RCC 7860 (cell line): Measurements from ENCODE around the gene LRRC28.

Source experiments
- DNase-seq: peaks from one replicate; pipeline ENCODE4 v3.0.0-alpha.2; 2015; ENCODE audit warnings: low spot score
- FAIRE-seq: peaks from 2 replicates; lab custom pipeline; 2012; peaks lifted over from hg19 to GRCh38; lab: Jason Lieb, UNC

LRRC28 gene

DNA sequence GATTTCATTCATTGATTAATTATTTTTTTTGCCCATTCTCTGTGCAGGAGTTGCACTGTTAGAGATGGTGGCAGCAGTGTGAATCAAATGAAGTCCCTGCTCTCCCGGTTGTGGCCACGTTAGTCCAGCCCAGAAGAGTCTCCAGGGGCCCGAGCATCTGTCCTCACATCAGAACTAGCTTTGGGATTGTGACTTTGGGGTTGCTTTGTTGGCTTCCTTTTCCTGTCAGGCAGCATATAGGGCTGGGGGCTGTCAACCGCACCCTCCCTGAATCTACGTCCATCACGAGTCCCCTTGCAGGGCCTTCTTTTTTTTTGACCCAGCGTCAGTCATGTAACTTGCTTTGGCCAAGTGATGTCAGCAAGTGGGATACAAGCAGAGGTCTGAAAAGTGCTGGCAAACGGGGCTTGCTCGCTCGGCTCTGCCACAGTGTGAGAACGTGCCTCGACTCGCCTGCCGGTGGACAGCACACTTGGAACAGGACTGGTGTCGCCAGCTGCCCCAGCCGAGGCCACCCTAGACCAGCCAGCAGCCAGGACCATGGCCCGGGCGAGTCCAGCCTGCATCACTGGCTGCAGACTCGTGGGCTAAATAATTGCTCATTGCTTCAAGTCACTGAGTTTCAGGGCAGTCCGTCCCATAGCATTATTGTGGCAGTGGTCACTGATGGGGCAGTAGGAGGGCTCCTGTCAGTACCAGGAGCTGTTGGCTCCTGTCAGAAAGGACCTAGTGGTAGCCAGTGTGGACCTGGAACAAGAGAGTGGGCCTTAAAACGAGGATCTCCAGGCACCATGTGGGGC lies 162.9 kb downstream of the LRRC28 start:
- FAIRE-seq: no peak

DNA sequence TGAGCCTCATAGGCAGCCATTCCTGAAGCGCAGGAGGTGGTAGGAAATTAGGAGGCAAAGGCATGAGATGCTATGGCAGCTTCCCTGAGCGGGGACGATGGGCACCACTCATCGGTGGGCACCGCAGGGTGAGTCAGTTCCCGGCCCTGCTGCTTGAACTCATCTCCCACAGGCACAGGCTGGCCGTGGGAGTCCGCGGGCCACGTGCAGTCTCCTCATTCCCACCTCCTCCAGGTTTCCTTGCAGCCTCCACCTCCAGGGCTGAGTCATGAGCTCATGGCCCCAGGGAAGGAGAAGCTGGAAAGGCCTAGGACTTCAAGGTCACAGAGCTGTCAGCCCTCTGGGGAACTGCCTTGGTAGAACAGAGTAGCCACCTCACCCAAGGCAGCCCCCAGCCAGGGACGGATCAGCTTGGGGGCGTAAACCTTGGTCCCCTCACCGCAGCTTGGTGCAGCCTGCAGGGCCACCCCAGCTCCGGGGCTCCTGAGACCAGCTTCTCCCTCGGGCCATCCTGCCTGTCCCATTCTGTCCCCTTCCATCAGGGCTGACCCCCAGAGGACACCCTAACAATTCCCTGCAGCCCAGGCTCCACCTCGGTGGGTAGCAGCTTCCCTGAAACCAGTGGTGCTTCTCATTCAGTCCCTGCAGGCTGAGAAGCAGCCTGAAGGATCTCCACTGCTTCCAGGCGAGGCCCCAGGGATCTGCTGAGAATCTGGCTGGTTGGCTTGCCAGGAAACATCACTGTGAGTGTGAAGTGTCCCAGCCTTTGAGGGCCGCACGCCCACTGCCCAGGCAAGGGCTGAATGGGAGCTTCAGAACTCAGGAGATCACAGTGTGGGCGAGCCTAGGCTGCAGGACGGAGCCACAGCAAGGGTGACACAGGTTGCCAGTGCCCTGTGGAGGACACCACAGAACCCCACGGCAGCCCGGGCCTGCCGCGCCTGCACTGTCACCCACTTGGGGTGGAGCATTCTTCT lies 163.8 kb downstream of the LRRC28 start:
- FAIRE-seq (no peak), DNase-seq (no peak)

More for the DNA sequence above, 162.9 kb downstream of the LRRC28 start:
- no peak for DNase-seq

DNA sequence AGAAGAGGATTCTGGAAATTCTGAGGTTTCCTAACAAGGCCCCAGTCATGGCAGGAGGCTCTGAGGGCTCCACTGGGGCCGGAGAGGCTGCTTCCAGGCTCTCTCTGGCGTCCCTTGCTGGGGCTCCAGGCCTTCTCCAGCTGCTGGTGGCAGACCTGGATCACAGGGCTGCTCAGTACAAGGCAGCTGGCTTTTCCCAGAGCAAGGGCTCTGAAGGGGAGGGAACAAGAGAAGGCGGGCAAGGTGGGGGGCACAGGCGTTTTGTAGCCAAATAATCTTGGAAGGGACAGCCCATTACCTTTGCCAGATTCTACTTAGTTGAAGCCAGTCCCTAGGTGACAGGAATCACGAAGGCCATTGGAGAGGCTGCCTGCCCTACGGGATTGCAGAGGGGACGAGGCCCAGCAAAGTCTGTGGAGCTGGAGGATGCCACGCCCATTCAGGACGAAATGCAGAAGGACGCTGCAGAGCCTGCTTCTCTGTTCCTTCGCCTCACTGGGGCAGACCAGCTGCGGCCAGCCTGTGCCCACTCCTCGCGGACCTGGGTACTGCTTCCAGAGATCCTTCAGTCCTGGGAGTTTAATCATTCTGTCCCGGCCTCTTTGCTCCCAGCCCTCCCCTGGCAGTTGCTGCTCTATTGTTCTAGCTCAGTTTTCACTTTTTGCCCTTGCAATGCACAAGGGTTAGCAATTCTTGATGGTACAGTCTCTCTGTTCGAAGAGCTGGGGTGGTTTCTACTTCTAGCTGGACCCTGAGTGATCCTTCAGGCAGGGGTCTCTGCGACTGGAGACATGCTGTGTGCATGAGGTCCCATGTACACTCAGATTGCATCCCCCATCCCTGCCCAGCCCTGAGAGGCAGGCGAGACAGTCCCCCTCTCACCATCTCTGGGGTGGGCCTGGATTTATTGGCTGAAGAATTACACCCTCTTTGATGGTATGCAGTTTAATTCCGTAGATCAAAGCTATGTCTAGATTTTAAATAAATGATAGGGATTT lies 165.2 kb downstream of the LRRC28 start:
- no peak for DNase-seq
- no peak for FAIRE-seq

DNA sequence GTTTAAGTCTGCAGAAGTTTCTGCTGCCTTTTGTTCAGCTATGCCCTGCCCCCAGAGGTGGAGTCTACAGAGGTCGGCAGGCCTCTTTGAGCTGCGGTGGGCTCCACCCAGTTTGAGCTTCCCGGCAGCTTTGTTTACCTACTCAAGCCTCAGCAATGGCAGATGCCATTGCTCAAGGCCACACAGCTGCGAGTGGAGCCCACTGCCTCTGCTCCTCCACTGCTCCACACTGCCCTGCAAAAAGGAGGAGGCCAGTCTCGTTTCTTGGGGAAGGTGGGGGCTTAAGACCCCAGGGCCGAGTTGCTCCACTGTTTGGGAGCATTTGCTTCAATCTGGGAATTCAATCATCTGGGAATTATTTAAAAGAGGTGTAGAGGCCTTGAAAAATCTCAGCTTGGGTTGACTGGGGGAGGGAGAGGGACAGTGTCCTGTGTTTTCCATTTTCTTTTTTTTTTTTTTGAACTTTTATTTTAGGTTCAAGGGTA lies 169.9 kb downstream of the LRRC28 start:
- no peak for FAIRE-seq
- no peak for DNase-seq

DNA sequence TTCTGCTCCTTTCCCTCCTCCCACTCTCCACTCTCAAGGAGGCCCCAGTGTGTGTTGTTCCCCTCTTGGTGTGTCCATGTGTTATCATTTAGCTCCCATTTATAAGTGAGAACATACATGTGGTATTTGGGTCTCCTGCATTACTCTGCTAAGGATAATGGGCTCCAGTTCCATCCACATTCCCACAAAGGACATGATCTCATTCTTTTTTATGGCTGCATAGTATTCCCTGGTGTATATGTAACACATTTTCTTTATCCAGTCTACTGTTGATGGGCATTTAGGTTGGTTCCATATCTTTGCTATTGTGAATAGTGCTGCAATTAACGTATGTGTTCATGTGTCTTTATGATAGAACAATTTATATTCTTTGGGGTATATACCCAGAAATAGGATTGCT lies 170.5 kb downstream of the LRRC28 start:
- DNase-seq (no peak), FAIRE-seq (no peak)

DNA sequence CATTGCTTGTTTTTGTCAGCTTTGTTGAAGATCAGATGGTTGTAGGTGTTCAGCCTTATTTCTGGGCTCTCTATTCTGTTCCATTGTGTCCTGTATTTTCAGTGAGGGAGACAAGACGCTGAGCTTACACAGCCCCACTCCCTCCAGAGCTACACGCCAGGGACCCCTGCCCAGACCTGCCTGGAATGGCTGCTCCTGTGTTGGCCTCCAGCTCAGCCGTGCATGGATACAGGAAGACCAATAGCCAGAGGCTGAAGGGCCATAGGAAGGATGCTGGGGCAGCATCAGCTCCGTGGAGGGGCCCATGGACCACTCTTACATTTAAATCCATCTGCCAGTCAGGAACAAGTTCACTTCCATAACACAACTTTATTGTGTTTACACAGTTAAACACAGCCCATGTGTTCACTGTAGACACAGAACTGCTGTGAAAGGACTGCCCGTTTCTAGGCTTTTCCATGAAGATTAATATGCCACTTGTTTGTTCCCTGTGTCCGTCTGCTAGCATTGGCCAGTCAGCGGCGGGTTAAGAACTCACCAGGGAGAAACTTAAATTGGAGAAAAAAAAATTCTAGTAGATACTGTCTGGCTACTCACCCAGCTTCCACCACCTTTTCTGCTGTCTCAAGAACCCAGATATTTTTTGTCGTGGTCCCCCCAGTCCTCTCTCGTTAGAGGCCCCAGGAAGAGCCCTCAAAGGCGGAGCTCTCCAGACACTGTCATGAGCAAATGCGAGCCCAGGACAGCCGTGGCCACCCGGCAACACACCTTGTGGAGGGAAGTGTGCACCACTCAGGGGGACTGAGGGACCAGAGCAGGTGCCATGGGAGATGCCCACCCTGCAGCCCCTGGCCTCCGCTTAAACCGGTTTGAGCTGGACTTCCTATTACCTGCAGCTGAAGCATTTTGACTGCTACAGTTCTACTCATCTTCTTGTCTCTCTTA lies 172.2 kb downstream of the LRRC28 start:
- no peak for DNase-seq

DNA sequence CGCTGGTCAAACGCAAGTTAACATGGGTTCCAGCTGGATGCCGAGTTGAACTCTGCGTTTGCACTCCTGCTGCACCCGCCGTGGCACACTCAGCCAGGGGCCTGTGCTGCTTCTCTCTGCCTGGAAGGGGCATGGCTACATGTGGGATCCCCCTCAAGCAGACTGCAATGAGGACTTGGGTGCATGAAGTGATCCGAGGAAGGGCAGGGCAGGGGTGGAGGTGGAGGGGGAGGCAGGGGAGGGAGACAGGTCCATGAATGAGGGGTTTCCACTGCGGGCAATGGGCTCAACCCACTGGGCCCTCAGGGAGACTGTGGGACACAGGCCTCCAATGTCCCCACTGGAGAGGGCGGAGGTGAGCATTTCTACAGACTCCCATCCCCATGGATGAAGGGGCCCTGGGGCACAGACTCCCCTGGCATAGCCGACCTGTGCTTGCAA lies 172.9 kb downstream of the LRRC28 start:
- DNase-seq (no peak), FAIRE-seq (no peak)

More for the DNA sequence above, 172.2 kb downstream of the LRRC28 start:
- no peak for FAIRE-seq

DNA sequence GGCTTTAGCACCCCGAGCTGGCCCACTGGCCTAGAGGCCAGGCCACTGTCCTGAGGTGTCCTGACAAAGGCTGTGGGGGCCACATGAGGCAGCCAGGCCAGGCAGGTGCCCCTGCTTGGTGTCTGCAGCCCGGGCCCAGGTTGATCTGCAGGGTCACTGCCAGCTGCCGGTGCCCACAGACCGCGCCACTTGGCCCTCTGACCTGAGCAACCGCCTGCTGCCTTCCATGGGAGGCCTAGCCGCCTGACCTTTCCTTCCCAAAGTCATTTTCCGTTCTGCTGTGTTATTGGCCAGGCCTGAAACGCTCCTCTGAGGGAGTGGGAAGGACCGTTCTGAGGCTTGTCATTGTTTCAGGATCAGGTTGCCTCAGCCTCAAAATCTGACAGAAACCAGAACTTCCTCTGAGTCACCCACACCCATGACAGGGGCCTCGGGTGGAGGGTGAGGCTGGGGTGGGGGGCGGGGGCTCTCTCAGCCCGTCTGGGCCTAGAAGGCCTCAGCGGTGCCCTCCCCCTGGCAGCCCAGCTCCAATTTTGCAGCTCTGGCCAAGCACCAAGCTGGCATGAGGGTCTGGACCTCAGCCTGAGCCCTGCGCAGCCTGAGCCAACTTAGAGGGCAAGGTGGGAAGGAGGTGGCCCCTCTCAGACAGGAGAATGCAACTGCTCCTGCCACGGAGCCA lies 173.8 kb downstream of the LRRC28 start:
- FAIRE-seq (no peak), DNase-seq (no peak)

DNA sequence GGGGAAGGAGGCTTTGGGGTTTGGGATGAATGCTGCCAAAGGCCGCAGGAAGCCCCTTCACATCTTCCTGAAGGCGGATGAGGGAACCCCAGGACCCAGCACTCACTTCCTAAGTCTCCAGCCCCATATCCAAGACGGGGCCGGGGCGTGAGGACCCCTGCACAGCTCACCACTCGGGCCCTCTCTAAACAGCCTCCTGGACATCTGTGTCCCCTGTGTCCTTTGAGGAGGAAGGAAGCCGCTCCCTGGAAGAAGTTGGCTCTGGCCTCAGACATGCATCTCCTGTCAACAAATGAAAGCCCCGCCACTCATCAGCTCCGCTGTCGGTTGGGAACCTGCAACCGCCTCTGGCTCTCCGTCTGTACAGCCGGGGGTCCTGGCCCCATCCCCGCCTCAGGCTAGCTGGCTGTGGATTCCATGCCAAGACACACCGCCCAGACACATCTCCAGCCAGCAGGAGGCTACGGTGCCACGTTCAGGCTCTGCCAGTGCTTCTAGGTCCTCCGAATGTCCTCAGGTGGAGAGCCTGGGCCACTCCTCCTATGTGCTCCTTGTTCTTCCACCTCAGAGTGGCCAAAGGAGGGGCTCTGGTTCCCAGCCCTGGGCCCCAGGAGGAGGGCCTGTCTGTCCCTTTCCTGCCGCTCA lies 174.5 kb downstream of the LRRC28 start:
- DNase-seq: no peak
- no peak for FAIRE-seq

DNA sequence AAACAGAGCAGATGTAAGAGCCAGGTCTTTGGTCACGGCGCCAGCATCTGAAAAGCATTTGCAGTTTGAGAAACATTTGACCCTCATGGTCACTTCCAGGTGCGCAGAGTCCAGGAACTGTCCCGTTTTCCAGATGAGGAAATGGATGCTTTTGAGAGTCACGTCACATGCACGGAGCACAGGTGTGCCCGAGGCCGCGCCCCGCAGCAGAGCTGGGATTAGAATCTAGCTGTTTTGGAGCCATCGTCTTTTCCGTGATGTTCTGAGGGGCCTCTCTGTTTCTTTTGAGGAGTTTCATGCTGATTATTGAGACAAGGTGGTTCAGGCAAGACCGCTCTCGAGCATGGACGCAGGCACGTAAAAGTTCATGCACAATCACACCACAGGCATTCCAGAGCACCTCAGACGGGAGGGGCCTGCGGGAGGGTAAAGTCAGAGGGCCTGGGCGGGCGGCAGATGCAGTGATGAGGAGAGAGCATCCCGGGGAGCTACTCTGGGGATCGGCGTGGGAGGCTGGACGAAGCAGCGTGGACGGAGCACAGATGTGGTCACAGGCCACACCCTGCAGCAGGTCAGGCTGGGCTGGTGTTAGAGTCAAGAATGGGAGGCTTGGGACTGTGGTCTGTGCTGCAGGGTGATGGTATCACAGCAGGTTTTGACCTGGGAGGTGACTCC lies 175.3 kb downstream of the LRRC28 start:
- DNase-seq: no peak
- no peak for FAIRE-seq

DNA sequence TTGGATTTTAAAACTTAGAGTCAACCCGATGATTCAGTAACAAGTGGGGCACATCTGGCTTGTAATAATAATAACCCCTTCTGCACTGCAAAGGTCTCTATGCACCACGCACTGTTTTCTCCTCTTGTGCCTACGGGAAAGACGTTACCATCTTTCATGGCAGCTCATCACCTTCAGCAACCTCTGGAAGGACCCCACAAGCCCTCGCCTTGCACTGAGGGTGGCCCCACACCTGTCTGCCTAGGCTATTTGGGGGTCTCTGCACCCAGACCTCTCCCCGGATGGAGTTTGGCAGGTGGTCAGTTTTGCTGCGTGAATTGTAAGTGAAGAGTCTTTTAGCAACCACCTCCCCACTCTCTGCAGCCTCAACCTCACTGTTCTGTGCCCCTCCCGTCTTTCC lies 175.9 kb downstream of the LRRC28 start:
- FAIRE-seq (no peak), DNase-seq (no peak)

DNA sequence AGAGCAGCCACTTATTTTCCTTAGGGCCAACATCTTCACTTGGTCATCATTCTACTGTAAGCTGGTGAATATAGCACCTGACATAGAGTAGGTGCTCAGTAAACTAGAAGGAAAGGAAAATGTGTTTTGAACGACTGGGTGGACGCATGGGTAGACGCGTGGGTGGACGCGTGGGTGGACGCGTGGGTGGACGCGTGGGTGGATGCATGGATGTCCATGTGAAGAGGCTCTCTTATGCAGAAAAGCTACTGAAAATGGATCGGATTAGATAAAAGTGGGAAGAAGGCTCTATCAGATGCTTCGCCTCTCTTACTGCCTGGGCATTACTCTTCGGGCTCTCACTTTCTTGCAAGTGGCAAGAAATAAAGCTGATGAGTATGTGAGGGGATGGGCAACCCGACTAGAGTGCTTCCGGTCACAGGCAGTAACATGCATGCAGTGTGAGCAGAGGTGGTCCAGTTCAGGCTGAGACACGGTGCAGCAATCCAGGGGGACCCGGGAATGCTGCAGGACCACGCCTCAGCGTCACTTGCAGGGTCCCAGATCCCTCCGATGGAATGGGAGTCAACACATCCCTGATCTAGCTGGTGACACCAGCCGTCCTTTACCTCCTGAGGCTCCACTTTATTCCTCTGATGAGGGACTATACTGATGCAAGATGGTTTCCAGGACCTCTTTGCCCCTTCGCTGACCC lies 176.5 kb downstream of the LRRC28 start:
- DNase-seq (no peak), FAIRE-seq (no peak)

DNA sequence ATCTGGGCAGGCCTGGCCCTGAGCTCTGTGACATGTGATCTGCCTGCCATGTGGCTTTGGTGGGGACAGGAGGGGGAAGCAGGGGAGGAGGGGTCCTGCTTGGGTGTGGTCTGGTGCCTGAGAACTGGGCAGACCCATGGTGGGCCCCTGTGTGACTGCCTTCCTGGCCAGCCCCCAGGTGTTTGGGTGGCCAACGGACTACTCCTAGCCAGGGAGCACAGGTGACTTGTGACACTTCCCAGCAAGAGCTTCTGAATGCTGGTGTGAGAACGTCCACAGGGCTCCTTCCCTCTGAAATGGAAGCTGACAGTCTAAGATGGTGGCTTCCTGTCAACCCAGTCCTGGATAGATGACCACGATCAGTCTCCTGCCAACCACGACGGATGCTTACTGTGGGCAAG lies 178.4 kb downstream of the LRRC28 start:
- DNase-seq (no peak), FAIRE-seq (no peak)

DNA sequence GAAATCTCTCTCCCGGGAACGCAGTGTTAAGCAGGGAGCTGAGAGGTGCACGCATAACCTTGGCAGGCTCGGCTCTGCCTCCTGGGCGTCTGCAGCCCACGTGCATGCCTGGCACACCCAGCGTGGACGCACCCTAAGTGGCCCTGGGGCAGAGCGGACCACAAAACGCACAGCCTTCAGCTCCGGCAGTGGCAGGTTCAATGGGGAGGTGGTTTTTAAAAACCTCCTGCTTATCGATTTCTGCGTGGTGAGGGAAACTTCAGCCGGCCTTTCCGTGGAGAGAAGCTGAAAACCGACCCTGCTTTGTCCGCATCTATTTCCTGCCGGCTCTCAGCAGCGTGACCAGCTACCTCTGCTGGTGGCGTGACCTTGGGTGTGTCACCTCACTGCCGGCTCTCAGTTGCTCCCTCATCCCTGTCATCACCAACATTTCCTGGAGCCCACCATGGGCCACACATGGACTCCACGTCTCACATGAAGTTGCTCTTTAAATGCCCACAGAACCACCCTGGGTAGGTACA lies 179.7 kb downstream of the LRRC28 start:
- FAIRE-seq: no peak
- DNase-seq: no peak

DNA sequence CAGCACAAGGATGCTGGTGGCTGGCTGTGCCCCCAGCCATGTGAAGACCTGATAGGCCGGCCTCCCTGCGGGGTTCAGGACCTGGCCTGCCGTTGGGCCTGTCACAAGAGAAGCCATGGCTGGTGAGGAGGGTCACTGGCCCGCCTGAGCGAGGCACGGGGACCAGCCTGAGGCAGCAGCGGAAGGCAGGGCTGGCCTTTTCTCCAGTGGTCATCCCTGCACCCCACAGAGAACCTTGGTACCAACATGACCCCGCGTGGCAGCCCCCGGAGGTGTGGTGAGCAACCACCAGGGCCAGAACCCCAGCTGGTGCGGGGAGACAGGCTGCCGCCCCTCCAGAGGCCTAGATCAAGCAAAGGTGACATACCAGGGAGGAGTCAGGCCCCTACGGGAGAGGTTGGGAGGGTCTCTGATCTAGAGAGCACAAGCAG lies 180.4 kb downstream of the LRRC28 start:
- no peak for DNase-seq
- FAIRE-seq: no peak

DNA sequence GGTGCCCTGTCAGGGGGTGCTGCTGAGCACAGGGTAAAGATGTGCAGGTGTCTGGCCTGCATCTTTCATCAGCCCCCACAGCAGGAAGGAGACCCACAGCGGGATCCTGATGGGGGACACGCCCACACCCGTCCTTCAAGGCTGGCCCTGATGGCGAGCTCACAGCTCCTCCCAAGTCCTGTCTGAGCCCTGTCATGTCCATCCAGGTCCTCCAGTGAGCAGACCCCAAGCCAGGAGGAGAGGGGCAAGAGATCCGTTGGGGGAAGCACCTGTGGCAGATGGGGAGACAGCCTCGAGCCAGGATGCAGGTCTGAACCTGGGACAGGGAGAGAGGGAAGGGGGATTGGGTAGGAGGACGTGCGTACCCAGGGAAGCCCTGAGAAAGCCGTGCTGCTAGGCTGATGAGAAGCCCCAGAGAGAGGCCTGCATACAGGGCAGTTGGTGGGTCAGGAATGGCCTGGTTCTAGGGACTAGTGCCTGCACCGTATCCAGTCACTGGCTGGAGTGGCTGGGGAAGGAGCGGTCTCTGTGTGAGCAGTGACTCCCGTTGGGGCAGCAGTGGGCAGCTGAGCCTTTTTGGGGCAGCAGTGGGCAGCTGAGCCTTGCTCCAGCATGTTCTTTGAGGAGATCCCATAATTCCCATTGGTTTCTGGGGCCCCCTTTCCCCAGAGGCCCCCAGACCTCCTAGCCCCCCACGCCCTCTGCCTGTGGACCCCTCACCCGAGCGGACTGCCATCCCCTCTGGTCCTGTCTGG lies 181.2 kb downstream of the LRRC28 start:
- DNase-seq (no peak), FAIRE-seq (no peak)
